Measurements from ENCODE around the gene NEK4.

NEK4 gene

GRCh38 chr3:52811452-52812011 lies 40.8 kb upstream of the NEK4 start:
- TF ChIP-seq CTCF (IDR thresholded peaks at IDR 0.05; ENCODE audit: low read depth, low read length) = no peak
- H3K4me3 ChIP-seq (ENCODE audit: low read depth, low read length) = no peak overlapping the region

- H3K4me3 ChIP-seq (ENCODE audit: low read depth, low read length) = no peak overlapping the region
- TF ChIP-seq CTCF (IDR thresholded peaks at IDR 0.05; ENCODE audit: low read depth, low read length) = no peak
Measured at GRCh38 chr3:52810923-52811322, 40.2 kb upstream of the NEK4 start.

DNA sequence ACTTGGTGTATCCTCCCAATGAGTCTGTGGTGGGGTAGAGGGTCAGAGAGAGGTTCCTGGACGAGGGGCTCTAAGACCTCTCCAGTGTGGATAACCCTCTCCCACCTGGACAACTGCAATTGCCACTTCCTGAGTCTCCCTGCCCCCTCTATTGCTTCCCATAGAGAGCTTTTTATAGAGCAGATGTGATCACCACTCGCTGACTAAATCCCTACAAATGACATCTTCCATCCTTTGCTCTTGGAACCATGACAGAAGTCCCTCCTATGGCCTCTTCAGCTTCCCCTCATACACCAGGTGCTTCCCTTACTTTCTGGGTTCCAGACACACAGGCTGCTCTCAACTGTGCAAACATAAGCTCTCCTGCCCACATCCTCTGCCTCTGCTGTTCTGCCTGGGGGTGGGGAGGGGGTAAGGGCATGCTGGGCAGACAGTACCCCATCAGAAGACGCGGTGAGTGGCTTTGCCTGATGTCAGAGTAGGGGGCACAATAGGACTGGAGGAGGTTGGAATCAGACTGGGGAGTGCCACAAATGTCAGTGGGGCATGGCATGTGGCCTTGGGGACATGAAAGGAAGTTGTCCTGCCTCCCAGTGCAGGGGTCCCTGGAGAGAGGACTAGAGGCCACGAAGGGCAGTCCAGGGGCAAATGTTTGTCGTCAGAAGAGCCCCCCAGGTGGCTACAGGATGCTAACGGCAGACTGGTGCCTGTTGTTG lies 39.1 kb upstream of the NEK4 start:
- no peak for TF ChIP-seq CTCF (IDR thresholded peaks at IDR 0.05; ENCODE audit: low read depth, low read length)
- H3K4me3 ChIP-seq (ENCODE audit: low read depth, low read length) = no peak overlapping the region

DNA sequence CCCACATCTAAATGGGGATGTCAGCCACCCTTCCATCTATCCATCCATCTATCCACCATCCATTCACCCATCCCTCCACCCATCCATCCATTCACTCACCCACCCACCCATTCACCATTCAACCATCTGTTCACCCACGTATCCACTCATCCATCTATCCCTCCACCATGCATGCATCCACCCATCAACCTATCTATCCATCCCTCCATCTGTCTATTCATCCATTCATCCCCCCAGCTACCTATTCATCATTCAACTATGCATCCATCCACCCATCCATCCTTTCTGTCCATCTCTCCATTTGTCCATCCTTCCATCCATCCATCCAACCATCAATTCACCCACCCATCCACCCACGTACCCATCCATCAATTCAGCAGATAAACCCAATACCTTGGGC lies 38.4 kb upstream of the NEK4 start:
- no peak overlapping the region for H3K4me3 ChIP-seq (ENCODE audit: low read depth, low read length)
- no peak for TF ChIP-seq CTCF (IDR thresholded peaks at IDR 0.05; ENCODE audit: low read depth, low read length)

DNA sequence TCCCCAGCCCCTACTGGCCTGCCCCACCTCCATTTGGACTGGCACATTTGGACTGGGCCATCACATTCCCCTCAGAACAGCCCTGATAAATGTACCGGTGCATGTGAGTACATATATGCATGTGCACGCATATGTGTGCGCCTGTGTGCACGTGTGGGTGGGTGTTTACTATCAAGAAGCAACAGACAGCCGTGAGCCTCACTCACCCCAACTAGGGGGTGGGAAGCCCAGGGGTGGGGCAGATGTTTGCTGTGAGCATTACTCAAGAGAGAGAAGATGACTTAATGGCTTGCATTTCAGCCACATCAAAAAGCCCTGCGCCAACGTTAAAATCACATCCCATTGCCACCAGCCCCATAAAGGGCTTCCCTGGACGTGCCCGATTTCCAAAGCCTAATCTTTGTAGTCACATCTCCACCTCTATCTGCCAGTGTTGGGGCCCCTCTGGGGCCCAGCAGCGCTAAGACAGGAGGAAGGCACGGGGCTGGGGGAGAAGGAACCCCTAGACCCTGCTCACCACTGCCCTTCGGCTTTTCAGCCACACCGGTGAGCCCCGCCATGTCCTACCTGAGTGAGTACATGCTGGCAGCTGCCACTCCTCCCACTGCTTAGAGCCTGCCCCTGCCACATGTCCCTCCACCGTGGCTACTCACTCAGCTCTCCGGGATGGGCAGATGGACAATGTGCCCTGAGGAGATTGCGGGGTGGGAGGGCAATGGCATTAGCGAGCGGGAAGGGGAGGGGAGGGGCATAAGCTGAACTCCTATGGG lies 34.7 kb upstream of the NEK4 start:
- TF ChIP-seq CTCF (IDR thresholded peaks at IDR 0.05; ENCODE audit: low read depth, low read length) = no peak
- no peak overlapping the region for H3K4me3 ChIP-seq (ENCODE audit: low read depth, low read length)

DNA sequence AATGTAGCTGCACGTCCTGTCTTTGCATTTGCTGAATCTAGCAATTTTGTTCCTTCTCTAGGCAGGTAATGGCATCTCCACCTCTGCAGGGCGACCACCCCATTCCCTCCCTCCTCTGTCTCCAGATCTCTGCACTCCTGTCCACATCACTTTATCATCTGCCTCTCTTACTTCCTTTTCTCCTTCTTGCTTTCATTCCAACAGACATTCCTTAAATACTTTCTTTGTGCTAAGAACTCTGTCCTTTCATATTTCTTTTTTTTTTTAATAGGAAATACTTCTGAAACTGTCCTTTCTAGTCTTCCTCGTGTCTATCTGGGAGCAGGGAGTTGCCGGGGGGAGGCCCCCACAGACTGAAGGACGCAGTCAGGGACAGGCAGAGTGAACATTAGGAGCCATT lies 31.1 kb upstream of the NEK4 start:
- H3K4me3 ChIP-seq (ENCODE audit: low read depth, low read length) = no peak overlapping the region
- no peak for TF ChIP-seq CTCF (IDR thresholded peaks at IDR 0.05; ENCODE audit: low read depth, low read length)

- no peak for TF ChIP-seq CTCF (IDR thresholded peaks at IDR 0.05; ENCODE audit: low read depth, low read length)
- H3K4me3 ChIP-seq (ENCODE audit: low read depth, low read length) = no peak overlapping the region
Measured at GRCh38 chr3:52800079-52800478, 29.3 kb upstream of the NEK4 start.
